Measurements from ENCODE around the gene ISCU.

ISCU gene

DNA sequence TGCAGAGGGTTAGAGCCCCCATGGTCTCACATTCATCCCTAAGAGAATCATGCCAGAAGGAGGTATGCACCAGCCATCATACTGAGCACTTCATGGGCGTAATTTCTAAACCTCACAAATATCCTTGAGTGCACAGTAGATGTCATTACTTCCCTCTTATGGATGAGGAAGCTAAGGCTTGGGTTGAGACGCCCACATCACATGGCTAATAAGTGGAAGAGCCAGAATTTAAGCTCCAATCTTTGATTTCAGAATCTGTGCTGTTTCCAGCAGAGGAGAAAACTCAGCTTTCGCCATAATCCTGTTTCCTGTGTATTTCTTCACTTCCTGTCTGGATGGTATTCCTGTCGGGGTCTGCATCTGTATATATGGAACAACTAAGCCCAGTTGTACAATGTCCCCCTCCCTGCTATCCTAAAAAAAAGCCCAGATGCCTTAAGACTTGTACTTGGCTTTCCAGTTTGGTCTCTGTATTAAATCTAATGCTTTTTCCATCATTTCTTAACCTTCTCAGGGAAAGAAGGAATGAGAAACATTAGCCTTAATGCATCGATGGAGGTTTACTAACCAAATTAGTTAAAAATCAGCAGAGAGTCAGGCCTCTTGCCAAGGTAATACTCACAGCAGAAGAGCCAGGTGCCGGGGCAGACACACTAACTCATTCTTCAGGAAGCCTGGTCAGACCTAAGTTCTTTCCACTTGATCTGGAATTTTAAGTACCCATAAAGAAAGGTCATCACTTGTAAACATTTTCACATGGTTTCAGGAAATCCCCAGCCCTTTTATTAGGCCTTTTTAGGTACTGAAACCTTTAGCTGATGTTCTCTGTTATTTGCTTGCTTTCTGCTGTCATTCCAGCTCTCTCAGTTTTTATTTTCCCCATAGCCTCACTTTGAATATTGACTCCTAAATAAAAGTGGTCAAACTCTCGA is 5.3 kb downstream of the ISCU start:
- ChIA-PET POLR2A (ENCODE audit: low non-redundant PET) (no interaction called here), CTCF (interaction anchor here (0.7 kb wide), 1 partner anchor 28 kb away, joined by 3 read pairs; no protein-coding TSS in a partner anchor)
- no peak overlapping the region for H3K27ac ChIP-seq
- TF ChIP-seq, protein P1, sequence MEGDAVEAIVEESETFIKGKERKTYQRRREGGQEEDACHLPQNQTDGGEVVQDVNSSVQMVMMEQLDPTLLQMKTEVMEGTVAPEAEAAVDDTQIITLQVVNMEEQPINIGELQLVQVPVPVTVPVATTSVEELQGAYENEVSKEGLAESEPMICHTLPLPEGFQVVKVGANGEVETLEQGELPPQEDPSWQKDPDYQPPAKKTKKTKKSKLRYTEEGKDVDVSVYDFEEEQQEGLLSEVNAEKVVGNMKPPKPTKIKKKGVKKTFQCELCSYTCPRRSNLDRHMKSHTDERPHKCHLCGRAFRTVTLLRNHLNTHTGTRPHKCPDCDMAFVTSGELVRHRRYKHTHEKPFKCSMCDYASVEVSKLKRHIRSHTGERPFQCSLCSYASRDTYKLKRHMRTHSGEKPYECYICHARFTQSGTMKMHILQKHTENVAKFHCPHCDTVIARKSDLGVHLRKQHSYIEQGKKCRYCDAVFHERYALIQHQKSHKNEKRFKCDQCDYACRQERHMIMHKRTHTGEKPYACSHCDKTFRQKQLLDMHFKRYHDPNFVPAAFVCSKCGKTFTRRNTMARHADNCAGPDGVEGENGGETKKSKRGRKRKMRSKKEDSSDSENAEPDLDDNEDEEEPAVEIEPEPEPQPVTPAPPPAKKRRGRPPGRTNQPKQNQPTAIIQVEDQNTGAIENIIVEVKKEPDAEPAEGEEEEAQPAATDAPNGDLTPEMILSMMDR (conservative IDR thresholded peaks at IDR 0.05; ENCODE audit: low read depth), result no peak
- no peak for DNase-seq (ENCODE audit: low spot score)

DNA sequence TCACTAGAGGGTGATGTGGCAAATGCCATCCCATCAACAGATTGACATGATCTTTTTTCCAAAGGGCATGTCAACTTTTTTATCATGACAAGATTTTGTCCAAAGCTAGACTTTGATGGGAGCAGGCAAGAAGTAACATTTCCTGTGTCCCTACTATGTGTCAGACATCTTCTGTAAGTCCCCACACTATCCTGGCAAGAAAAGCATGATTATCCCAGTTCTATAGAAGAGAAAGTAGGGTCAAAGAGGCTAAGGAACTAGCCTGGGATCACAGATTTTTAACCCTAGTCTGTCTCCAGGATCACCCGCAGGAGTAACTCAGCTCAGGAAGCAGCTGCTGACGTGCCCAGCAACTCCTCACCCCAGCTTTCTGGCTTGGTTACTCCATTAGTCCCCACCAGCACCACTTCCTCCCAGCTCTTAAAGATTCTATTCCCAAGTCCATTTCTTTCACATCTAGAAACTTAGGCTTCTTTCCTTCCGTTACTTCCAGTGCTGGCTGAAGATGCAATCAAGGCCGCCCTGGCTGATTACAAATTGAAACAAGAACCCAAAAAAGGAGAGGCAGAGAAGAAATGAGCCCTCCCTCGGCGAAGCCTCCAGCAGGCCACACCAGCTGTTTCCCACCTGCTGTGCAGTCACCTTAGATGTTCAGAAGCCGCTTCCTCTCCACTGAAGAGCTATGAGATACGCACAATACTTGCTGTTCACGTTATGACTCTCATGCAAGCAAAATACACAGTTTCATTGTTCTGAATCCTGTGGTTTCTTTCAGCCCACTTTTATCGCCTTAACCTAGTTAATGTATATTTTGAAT is 6.2 kb downstream of the ISCU start:
- TF ChIP-seq, protein P1 (conservative IDR thresholded peaks at IDR 0.05; ENCODE audit: low read depth), result no peak
- no peak overlapping the region for H3K27ac ChIP-seq
- ChIA-PET POLR2A (ENCODE audit: low non-redundant PET) (no interaction called here), CTCF (no interaction called here)
- no peak for DNase-seq (ENCODE audit: low spot score)

DNA sequence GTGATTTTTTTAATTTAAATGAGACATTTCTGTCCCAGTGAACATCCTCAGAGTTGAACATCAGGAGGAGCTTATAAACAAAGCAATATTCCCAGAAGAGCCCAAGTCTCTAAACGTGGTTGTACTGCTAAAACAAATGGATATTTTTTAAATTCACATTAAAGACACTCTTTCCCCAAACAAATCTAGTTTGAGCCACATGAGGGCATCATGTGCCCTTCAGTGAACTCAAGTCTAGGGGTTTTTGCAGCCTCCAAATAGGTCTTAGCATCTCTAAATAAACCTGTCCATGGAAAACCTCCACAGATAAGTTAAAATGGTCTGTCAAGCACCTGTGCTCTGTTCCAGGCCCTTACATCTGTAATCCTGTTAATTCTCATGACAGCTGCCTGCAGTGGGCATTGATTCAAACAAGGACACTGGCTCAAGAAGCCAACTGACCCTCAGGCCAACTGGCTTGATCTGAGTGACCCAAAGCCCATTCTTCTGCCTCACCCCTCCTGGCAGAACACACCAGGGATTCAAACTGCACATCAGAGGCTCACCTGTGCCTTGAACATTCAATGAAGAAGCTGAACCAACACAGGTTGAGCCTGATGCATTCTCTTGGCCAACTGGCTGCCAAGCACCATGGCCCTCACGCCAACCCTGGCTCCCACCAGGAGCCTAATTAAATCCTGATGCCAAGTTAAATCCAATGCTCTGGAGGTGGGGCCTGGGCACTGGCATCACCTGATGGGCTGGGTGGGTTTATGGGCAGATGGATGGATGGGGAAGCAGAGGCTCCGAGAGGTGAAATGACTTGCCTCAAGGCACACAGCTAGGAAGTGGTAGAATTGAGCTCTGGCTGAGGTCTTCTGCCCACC is 8.6 kb downstream of the ISCU start:
- POLR2A ChIA-PET (ENCODE audit: low non-redundant PET), result no interaction called here
- no peak for DNase-seq (ENCODE audit: low spot score)
- H3K27ac ChIP-seq, result no peak overlapping the region
- TF ChIP-seq, protein P1 (conservative IDR thresholded peaks at IDR 0.05; ENCODE audit: low read depth), result no peak
- CTCF ChIA-PET, result interaction anchor here (1.0 kb wide), 1 partner anchor 47 kb away, joined by 4 read pairs; no protein-coding TSS in a partner anchor

DNA sequence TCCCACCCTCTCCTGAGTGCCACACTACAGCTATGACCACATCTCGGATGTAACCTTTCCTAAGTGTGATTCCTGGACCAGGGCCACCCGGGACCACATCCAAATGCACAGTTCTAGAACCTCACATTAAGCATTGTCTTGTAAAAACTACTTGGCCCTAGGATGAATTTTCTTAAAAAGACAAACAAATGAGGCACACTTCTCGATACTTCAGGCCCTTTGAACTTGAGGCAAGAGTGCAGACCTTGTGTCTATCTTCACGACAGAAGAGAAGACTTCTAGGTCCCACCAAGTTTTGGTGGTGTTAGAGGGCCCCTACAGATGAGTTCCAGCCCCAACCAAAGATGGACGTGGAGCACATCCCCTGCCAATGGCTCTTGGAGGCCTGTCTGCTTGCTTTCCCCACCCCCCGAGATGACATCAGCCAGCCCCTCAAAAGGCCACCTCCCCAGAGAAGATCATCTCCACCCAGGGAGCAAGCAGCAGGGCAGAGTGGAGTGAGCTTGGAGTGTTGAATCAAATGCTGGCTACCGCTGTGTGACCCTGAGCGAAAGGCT is 9.3 kb downstream of the ISCU start:
- ChIA-PET CTCF (interaction anchor here (0.6 kb wide), 1 partner anchor 8 kb away, joined by 3 read pairs; no protein-coding TSS in a partner anchor), POLR2A (ENCODE audit: low non-redundant PET) (no interaction called here)
- TF ChIP-seq, protein P1 (conservative IDR thresholded peaks at IDR 0.05; ENCODE audit: low read depth), result no peak
- no peak overlapping the region for H3K27ac ChIP-seq
- no peak for DNase-seq (ENCODE audit: low spot score)

DNA sequence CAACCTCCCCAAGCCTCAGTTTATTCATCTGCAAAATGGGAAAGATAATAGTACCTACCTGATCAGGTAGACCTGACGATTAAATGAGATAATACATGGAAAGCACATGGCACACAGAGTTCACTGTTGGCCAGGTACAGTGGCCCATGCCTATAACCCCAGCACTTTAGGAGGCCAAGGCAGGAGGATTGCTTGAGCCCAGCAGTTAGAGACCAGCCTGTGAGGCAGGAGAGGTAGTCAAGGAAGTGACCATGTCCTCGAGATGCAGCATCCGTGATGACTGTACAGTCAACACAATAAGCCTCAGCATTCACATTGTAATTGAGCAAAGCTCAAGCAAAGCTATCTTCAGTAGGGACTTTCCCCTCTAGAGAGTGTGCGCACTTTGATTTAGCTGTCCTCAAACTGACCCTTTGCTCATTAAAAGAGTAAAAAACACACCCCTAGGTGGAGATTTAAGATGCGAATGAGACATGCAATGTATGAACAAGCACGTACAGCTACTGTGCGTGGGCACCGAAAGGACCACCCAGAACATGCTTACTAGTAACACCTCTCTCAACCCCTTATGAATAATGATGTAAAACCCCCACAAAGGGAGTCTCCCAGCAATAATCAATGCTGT is 9.9 kb downstream of the ISCU start:
- no peak overlapping the region for H3K27ac ChIP-seq
- DNase-seq (ENCODE audit: low spot score), result no peak
- TF ChIP-seq, protein P1 (conservative IDR thresholded peaks at IDR 0.05; ENCODE audit: low read depth), result no peak
- ChIA-PET CTCF (interaction anchor here (0.5 to 0.6 kb wide), 2 partner anchors 8 to 305 kb away, joined by 3 to 9 read pairs; no protein-coding TSS in a partner anchor), POLR2A (ENCODE audit: low non-redundant PET) (no interaction called here)

All from RWPE1 (cell line).